WTC11 (cell line): ENCODE measurements around the gene SIK2. TPM values are rescaled to one million over a fixed set of nuclear protein-coding genes. Genes with fewer than 3 reads are reported as not detected.

ENCODE experiments used
- ATAC-seq: fragments of 200-7000 bp; cut with Tn5 transposase; 2 replicates; pipeline ENCODE4 v1.10.0; 2021; ENCODE audit warnings: mild to moderate bottlenecking, moderate library complexity
- CTCF ChIA-PET: fragments of 300-600 bp; sonication (Branson Sonifier 250); formaldehyde crosslinking; loops from one replicate; lab custom pipeline; 2021; ENCODE audit warnings: antibody characterized with exemption; lab: Charles Lee
- POLR2A ChIA-PET: fragments of 350-600 bp; sonication (Branson Sonifier 250); formaldehyde crosslinking; loops from one replicate; lab custom pipeline; 2021; ENCODE audit warnings: antibody characterized with exemption; lab: Charles Lee
- DNase-seq: peaks from one replicate; pipeline ENCODE4 v3.0.0; 2021; ENCODE audit warnings: low spot score
- H3K27ac Mint-ChIP-seq: 2 replicates; pipeline ENCODE4 v1.8.0; 2021; ENCODE audit warnings: mixed read lengths
- H3K27me3 Mint-ChIP-seq: 2 replicates; pipeline ENCODE4 v1.8.0; 2021; ENCODE audit warnings: low read depth, mild to moderate bottlenecking, moderate library complexity, mixed read lengths
- H3K36me3 Mint-ChIP-seq: 2 replicates; pipeline ENCODE4 v1.8.0; 2021; ENCODE audit warnings: mixed read lengths
- H3K4me1 Mint-ChIP-seq: 2 replicates; pipeline ENCODE4 v1.8.0; 2022; ENCODE audit warnings: mixed read lengths
- H3K4me3 Mint-ChIP-seq: 2 replicates; pipeline ENCODE4 v1.8.0; 2021; ENCODE audit warnings: mild to moderate bottlenecking, moderate library complexity, mixed read lengths
- H3K9me3 Mint-ChIP-seq: 2 replicates; pipeline ENCODE4 v1.8.0; 2021; ENCODE audit warnings: mixed read lengths
- AFF4 ChIP-seq: sonication (generic); formaldehyde crosslinking; IDR thresholded peaks from 2 replicates; pipeline ENCODE4 v1.8.1; 2023; ENCODE audit warnings: mild to moderate bottlenecking, missing genetic modification reagents, borderline replicate concordance
- ETV6 ChIP-seq: sonication (generic); formaldehyde crosslinking; IDR thresholded peaks from 2 replicates; pipeline ENCODE4 v1.8.1; 2022; ENCODE audit warnings: mild to moderate bottlenecking, missing genetic modification reagents
- FOXK1 ChIP-seq: sonication (generic); formaldehyde crosslinking; IDR thresholded peaks from 2 replicates; pipeline ENCODE4 v1.8.0; 2022; ENCODE audit warnings: mild to moderate bottlenecking, moderate library complexity, missing genetic modification reagents
- FOXP1 ChIP-seq: sonication (generic); formaldehyde crosslinking; IDR thresholded peaks from 2 replicates; pipeline ENCODE4 v1.8.0; 2022; ENCODE audit warnings: missing genetic modification reagents, mild to moderate bottlenecking, moderate library complexity, borderline replicate concordance
- MLX ChIP-seq: sonication (generic); formaldehyde crosslinking; IDR thresholded peaks from 2 replicates; pipeline ENCODE4 v1.8.1; 2023; ENCODE audit warnings: mild to moderate bottlenecking, missing genetic modification reagents, moderate library complexity
- NFATC4 ChIP-seq: fragments of 250-450 bp; sonication (Bioruptor Pico); IDR thresholded peaks from 2 replicates; pipeline ENCODE4 v1.9.0; 2021; ENCODE audit warnings: mild to moderate bottlenecking
- NFYB ChIP-seq: sonication (generic); formaldehyde crosslinking; conservative IDR thresholded peaks from 2 replicates; pipeline ENCODE4 v1.8.0; 2022; ENCODE audit warnings: low read depth, missing genetic modification reagents
- NR2C2 ChIP-seq: sonication (generic); formaldehyde crosslinking; IDR thresholded peaks from 2 replicates; pipeline ENCODE4 v1.8.0; 2022; ENCODE audit warnings: mild to moderate bottlenecking, missing genetic modification reagents
- OVOL2 ChIP-seq: fragments of 250-450 bp; sonication (Bioruptor Pico); IDR thresholded peaks from 2 replicates; pipeline ENCODE4 v1.9.0; 2021; ENCODE audit warnings: mild to moderate bottlenecking, borderline replicate concordance
- PRDM15 ChIP-seq: sonication (generic); formaldehyde crosslinking; IDR thresholded peaks from 2 replicates; pipeline ENCODE4 v1.8.0; 2022; ENCODE audit warnings: missing genetic modification reagents
- PREB ChIP-seq: sonication (generic); formaldehyde crosslinking; IDR thresholded peaks from 2 replicates; pipeline ENCODE4 v1.8.1; 2022; ENCODE audit warnings: mild to moderate bottlenecking, missing genetic modification reagents, moderate library complexity, borderline replicate concordance
- SOX15 ChIP-seq: fragments of 250-450 bp; sonication (Bioruptor Pico); IDR thresholded peaks from 2 replicates; pipeline ENCODE4 v1.9.0; 2021; ENCODE audit warnings: mild to moderate bottlenecking
- USF2 ChIP-seq: sonication (generic); formaldehyde crosslinking; IDR thresholded peaks from 2 replicates; pipeline ENCODE4 v1.8.1; 2023; ENCODE audit warnings: mild to moderate bottlenecking, missing genetic modification reagents, moderate library complexity
- ZNF232 ChIP-seq: sonication (generic); formaldehyde crosslinking; IDR thresholded peaks from 2 replicates; pipeline ENCODE4 v1.8.0; 2022; ENCODE audit warnings: mild to moderate bottlenecking, missing genetic modification reagents
- ZNF263 ChIP-seq: sonication (generic); formaldehyde crosslinking; IDR thresholded peaks from 2 replicates; pipeline ENCODE4 v1.8.1; 2022; ENCODE audit warnings: low read depth, mild to moderate bottlenecking, moderate library complexity, missing genetic modification reagents
- ZNF281 ChIP-seq: sonication (generic); formaldehyde crosslinking; IDR thresholded peaks from 2 replicates; pipeline ENCODE4 v1.8.0; 2023; ENCODE audit warnings: mild to moderate bottlenecking, missing genetic modification reagents
- ZNF416 ChIP-seq: fragments of 250-450 bp; sonication (Bioruptor Pico); IDR thresholded peaks from 2 replicates; pipeline ENCODE4 v1.9.0; 2021; ENCODE audit warnings: mild to moderate bottlenecking, inconsistent platforms
- ZSCAN18 ChIP-seq: fragments of 250-450 bp; sonication (Bioruptor Pico); IDR thresholded peaks from 2 replicates; pipeline ENCODE4 v2.1.2; 2022; ENCODE audit warnings: mild to moderate bottlenecking, moderate library complexity
- total RNA-seq: library from RNA; stranded (reverse); gene quantifications from 3 replicates; pipeline ENCODE4 v1.2.3, GENCODE V29; 2021

Gene SIK2
- total RNA-seq, 1 experiment from 2014 or later: 7.2 TPM

- CTCF ChIA-PET: no interaction called here
- H3K9me3 Mint-ChIP-seq: no peaks in the 10 kb centered on the region
- no peak overlapping the region for H3K4me3 Mint-ChIP-seq
- H3K36me3 Mint-ChIP-seq: no peaks in the 10 kb centered on the region
- DNase-seq (no peak), ATAC-seq (no peak)
- TF ChIP-seq ZNF232 (CRISPR knock-in tag) (no peak), ZNF416 (CRISPR knock-in tag) (no peak), USF2 (CRISPR knock-in tag) (no peak), MLX (CRISPR knock-in tag) (no peak), NFATC4 (CRISPR knock-in tag) (no peak)
- H3K27ac Mint-ChIP-seq: no peak overlapping the region
- H3K27me3 Mint-ChIP-seq: no peaks in the 10 kb centered on the region
- POLR2A ChIA-PET: interaction anchor here (0.5 kb wide), 1 partner anchor 26 kb away, joined by 4 read pairs; no protein-coding TSS in a partner anchor
- no peaks in the 10 kb centered on the region for H3K4me1 Mint-ChIP-seq
Measured at GRCh38 chr11:111571829-111572501, 30.3 kb upstream of the SIK2 start.

- ChIA-PET CTCF (no interaction called here), POLR2A (interaction anchor here (0.5 kb wide), 1 partner anchor 25 kb away, joined by 4 read pairs; no protein-coding TSS in a partner anchor)
- Mint-ChIP-seq H3K36me3 (no peaks in the 10 kb centered on the region), H3K4me1 (no peaks in the 10 kb centered on the region), H3K27ac (no peak overlapping the region), H3K9me3 (no peaks in the 10 kb centered on the region), H3K27me3 (no peaks in the 10 kb centered on the region), H3K4me3 (no peak overlapping the region)
- ATAC-seq (no peak), DNase-seq (no peak)
- TF ChIP-seq PRDM15 (no peak), ETV6 (CRISPR knock-in tag) (no peak), ZSCAN18 (no peak), FOXP1 (CRISPR knock-in tag) (no peak), NFATC4 (CRISPR knock-in tag) (no peak), FOXK1 (CRISPR knock-in tag) (no peak), SOX15 (CRISPR knock-in tag) (no peak), NR2C2 (CRISPR knock-in tag) (no peak), OVOL2 (CRISPR knock-in tag) (no peak), ZNF416 (CRISPR knock-in tag) (no peak), NFYB (no peak), ZNF281 (CRISPR knock-in tag) (no peak), ZNF263 (no peak), PREB (CRISPR knock-in tag) (no peak), AFF4 (no peak)
Measured at GRCh38 chr11:111572581-111572980, 29.7 kb upstream of the SIK2 start.
